ENCODE measurements around the gene TRIM71. TPM values are rescaled to one million over a fixed set of nuclear protein-coding genes. Genes with fewer than 3 reads are reported as not detected.
A peak's percentile ranks its signal among the peaks of the same experiment; 100 is the strongest.
"Not testable (repeated sequence)": the region's sequence is repeated elsewhere in the genome, so short reads cannot be mapped to it uniquely, and the experiment has no call there.

TRIM71 gene
- total RNA-seq, 1 donor: not detected

- H3K4me3 ChIP-seq (ENCODE audit: low read depth, low read length): no peak overlapping the region
- no peak for DNase-seq (ENCODE audit: low read depth)
- TF ChIP-seq CTCF (IDR thresholded peaks at IDR 0.05; ENCODE audit: insufficient read depth, low read depth, low read length): no peak
Measured at GRCh38 chr3:32842987-32843386, 25.2 kb downstream of the TRIM71 start.

- H3K4me3 ChIP-seq (ENCODE audit: low read depth, low read length): no peak overlapping the region
- no peak for DNase-seq (ENCODE audit: low read depth)
- TF ChIP-seq CTCF (IDR thresholded peaks at IDR 0.05; ENCODE audit: insufficient read depth, low read depth, low read length): no peak
Measured at GRCh38 chr3:32843510-32844321, 25.9 kb downstream of the TRIM71 start.

DNA sequence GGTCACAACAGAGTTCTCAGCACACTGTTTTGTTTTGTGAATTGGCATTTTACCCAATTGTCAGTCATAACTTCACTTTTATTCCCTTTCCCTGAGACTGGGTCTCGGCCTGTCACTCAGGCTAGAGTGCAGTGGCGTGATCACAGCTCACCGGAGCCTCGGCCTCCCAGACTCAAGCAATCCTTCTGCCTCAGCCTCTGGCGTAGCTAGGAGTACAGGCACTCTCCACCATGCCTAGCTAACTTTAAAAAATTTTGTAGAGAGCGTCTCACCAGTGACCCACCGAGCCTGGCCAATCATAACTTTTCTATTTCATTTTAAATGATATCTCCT, 26.5 kb downstream of the TRIM71 start:
- no peak overlapping the region for H3K4me3 ChIP-seq (ENCODE audit: low read depth, low read length)
- DNase-seq (ENCODE audit: low read depth): no peak
- no peak for TF ChIP-seq CTCF (IDR thresholded peaks at IDR 0.05; ENCODE audit: insufficient read depth, low read depth, low read length)

- no peak overlapping the region for H3K4me3 ChIP-seq (ENCODE audit: low read depth, low read length)
- DNase-seq (ENCODE audit: low read depth): no peak
- no peak for TF ChIP-seq CTCF (IDR thresholded peaks at IDR 0.05; ENCODE audit: insufficient read depth, low read depth, low read length)
Measured at GRCh38 chr3:32844914-32845313, 27.1 kb downstream of the TRIM71 start.

DNA sequence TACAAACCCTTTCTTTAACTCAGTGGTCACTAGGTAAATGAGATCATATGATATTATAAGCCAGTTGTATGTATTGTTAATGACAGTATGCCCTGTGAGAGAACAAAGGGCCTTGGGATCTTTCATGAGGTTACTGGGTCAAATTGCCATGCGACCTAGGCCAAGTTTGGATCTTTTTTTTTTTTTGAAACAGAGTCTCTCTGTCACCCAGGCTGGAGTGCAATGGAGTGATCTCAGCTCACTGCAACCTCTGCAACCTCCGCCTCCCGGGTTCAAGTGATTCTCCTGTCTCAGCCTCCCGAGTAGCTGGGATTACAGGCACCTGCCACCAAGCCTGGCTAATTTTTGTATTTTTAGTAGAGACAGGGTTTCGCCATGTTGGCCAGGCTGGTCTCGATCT, 27.7 kb downstream of the TRIM71 start:
- DNase-seq (ENCODE audit: low read depth); H3K4me3 ChIP-seq (ENCODE audit: low read depth, low read length): not testable (repeated sequence)

- H3K4me3 ChIP-seq (ENCODE audit: low read depth, low read length); DNase-seq (ENCODE audit: low read depth): not testable (repeated sequence)
Measured at GRCh38 chr3:32847045-32847444, 29.2 kb downstream of the TRIM71 start.

DNA sequence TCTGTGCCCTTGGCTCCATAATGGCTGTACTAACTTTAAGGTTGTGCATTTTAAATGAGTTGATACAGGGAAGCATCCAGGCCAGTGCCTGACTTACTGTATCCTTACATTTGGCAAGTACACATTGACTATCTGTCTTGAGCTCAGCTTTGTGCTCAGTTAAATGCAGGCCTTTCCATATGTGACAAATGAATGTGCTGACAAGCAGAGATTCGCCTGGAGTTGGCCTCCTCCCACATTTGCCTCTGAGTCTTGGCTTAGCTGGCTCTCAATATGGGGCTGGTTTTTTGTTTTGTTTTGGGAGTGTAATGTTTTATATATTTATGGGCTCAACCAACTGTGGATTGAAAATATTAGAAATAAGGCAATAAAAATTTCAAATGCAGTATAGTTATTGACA, 29.7 kb downstream of the TRIM71 start:
- TF ChIP-seq CTCF (IDR thresholded peaks at IDR 0.05; ENCODE audit: insufficient read depth, low read depth, low read length): no peak
- no peak overlapping the region for H3K4me3 ChIP-seq (ENCODE audit: low read depth, low read length)
- DNase-seq (ENCODE audit: low read depth): peak; percentile 23

GRCh38 chr3:32848215-32848614, 30.4 kb downstream of the TRIM71 start:
- no peak for TF ChIP-seq CTCF (IDR thresholded peaks at IDR 0.05; ENCODE audit: insufficient read depth, low read depth, low read length)
- peak; percentile 75 for DNase-seq (ENCODE audit: low read depth)
- H3K4me3 ChIP-seq (ENCODE audit: low read depth, low read length): no peak overlapping the region
